Stimulated activated CD4-positive, alpha-beta T cell treated with anti-CD3 and anti-CD28 coated beads, Interleukin-2, amount 100 ng/mL, for 48 hours (primary cell): ENCODE measurements around the gene PRDX5.
"Not testable (repeated sequence)": the region's sequence is repeated elsewhere in the genome, so short reads cannot be mapped to it uniquely, and the experiment has no call there.

Experiments used
- DNase-seq, 2 donors: peaks; one replicate each; pipeline ENCODE4 v3.0.0-alpha.2; 2020

PRDX5 gene

DNA sequence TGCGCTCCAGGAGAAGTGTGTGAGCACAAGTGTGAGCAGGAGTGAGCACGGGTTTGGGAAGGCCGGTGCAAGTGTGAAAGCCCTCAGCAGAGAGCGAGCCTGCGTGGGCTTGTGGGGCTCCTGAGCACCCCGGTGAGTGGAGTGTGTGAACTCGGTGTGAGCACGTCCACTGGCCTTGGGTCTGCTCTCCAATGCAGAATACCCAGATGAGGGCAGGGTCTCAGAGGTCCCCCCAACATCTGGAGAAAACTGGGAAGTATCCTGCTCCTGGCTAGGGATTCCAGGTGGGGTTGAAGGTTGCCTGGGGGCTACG lies 11.4 kb upstream of the PRDX5 start:
- DNase-seq: no peak

GRCh38 chr11:64306876-64307622 lies 10.9 kb upstream of the PRDX5 start:
- no peak for DNase-seq

GRCh38 chr11:64307795-64308194 lies 10.1 kb upstream of the PRDX5 start:
- not testable (repeated sequence) for DNase-seq

DNA sequence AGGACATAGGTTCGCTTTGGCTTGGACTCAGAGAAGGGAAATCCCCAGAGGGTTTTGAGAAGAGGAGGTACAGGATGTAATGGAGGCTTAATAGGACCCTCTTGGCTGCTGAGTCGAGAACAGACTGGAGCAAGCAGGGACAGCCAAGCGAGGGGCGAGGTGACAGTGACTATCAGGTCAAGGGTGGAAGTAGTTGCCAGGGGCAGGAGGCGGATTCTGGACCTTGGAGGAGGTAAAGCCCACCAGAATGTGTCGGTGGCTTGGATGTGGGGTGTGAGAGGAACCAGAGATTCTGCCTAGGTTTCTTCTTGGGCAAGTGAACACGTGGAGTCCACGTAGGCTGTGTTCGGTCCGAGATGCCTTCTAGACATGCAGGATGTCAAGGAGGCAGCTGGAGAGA lies 5.0 kb upstream of the PRDX5 start:
- no peak for DNase-seq

DNA sequence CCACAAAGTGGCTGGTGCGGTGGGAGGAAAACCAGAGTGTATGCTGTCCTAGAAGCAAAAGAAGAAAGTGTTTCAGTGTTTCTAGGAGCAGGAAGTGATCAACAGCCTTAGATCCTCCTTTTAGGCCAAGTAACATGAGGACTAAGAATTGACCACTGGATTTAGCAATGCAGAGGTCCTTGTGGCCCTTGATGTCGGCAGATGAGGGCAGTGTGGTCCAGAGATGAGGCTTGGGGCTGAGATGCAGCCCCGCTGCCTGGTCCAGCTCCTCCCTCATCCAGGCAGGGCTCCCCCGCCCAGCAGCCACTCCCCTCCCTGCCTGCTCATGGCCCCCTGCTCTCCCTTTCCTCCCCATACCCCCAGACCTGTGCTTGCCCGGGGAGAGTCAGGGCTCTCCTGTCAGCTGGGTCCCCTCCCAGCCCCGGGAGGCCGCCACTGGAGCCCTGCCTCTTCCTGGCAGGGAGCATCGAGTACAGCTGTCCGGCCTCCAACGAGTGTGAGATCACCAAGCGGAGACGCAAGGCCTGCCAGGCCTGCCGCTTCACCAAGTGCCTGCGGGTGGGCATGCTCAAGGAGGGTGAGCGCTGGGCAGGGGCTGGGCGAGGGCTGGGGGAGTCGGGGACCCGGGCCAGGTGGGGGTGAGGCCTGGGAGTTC lies 4.3 kb upstream of the PRDX5 start:
- DNase-seq: no peak

DNA sequence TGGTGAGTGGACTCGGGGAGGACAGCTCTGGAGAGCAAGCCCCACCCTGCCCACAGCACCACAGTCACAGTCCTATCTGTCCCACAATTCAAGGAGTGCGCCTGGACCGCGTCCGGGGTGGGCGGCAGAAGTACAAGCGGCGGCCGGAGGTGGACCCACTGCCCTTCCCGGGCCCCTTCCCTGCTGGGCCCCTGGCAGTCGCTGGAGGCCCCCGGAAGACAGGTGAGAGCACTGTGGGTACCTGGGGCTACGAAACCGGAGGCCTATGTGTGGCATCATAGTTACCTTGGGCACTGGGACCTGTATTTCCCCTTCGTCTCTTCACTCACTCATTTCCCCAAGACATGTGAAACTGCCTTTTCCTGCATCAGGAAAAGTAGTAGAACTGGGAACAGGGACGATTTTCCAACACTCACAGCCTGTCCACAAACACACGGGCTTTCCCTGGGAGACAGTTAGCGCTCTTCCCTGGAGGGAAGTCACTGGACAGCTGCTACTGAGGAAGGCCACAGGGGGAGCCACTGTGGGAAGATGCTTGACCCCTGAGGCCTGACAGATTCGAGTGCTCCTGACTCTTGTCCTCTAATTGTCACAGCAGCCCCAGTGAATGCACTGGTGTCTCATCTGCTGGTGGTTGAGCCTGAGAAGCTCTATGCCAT lies 3.6 kb upstream of the PRDX5 start:
- DNase-seq: no peak

DNA sequence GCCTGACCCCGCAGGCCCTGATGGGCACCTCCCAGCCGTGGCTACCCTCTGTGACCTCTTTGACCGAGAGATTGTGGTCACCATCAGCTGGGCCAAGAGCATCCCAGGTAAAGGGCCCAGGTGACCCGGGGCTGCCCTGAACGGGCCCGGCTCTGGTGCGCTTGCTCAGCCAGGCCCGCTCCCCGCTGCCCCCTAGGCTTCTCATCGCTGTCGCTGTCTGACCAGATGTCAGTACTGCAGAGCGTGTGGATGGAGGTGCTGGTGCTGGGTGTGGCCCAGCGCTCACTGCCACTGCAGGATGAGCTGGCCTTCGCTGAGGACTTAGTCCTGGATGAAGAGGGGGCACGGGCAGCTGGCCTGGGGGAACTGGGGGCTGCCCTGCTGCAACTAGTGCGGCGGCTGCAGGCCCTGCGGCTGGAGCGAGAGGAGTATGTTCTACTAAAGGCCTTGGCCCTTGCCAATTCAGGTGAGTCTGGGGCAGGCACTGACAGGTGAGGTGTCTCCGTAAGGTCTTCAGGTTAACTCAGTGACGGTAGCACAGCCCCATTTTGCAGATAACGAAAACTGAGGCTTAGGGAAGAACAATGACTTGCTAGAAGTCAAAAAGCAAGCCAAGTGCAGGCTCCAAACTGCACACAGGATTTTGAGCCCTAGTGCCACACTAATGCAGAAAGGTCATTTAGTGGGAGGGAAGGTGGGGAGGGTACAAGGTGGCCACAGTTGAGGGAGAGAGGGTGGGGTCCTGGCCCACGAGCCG lies 2.9 kb upstream of the PRDX5 start:
- DNase-seq: no peak

GRCh38 chr11:64315667-64316526 lies 2.0 kb upstream of the PRDX5 start:
- not testable (repeated sequence) for DNase-seq

DNA sequence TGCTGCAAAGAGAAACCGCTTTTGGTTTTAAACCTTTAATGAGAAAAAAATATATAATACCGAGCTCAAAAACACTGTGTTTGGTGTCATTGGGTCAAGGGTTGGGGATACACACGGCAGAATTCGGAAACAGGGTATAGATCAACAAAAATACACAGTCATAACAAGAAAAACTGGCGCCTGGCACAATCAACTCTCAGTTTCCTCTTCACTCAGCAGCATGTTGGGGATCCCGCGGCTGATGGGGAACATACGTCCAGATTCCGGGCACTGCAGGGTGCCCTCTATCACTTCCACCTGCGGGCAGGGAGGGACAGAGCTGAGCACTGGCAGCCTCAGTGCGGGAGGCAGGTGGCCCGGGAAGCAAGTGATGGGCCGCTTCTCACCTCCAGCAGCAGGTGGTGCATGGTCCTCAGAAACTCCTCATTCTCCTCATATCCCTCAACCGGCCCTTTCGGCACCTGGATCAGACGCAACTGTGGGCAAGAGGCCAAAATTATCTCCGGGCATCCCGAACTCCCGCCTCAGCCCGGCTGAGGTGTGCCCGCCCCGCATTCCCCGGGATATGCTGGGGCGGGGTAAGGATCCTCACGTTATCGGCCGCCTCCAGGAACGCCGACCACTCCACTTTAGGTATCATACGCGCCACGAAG lies 1.1 kb upstream of the PRDX5 start:
- DNase-seq: no peak

- DNase-seq: peak; percentile 88 to 96
These were observed 478 bp upstream of the PRDX5 start, which contains the start of gene TRMT112 for GRCh38 chr11:64317325-64317960. Gene TRMT112, minus strand, starts transcription at chr11:64317559. Its CDS starts 33 bp downstream, at chr11:64317526.

DNA sequence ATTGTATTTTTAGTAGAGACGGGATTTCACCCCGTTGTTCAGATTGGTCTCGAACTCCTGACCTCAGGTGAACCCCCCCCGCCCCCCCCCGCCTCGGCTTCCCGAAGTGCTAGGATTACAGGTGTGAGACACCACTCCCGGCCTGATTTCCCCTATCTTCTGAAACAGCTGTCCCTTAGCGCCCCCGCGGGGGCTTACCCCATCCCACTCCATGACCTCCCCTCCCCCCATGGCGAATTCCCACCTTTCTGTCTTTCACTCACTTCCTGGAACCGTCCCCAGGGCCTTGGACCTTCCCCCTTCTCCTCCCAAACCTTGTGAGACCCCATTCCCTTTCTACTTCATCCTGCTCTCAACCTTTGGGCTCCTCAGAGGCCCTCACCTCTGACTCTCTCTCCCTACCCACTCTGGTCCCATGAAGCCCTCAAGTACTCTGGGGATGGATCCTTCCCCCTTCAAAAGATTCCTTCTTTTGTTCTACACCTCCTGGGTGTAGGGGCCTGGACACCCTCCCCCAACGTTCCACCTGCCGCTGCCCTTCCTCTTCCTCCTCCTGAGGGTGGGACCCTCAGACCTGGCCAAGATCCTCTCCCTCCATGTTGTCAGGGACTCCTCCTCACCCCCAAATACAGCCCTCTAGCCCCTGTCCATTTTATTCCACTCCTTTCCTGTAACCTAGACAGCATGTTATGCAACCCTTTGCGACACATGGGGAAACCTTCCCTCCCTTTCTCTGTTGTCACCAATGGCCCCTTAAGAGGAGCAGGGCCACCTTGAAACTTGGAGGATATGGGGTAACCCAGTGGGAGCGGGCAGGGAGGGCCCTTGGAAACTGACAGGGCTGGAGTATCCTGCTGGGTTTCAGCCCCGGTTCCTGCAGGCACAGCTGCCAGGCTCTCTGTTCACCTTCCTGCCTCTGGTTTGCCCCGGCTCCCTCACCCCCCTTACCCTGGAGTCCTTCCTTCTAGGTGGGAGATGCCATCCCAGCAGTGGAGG lies 1.1 kb downstream of the PRDX5 start:
- no peak for DNase-seq

DNA sequence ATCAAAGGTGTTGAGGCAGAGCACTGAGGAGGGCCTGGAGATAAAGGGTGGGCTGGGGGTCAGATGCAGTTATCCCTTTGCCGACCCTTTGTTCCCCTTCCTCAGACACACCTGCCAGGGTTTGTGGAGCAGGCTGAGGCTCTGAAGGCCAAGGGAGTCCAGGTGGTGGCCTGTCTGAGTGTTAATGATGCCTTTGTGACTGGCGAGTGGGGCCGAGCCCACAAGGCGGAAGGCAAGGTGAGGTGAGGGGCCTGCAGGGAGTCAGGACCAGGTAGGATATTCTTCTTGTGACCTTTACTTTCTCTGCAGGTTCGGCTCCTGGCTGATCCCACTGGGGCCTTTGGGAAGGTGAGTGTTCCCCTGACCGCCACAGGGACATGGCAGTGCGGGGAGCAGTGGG lies 2.6 kb downstream of the PRDX5 start:
- no peak for DNase-seq

DNA sequence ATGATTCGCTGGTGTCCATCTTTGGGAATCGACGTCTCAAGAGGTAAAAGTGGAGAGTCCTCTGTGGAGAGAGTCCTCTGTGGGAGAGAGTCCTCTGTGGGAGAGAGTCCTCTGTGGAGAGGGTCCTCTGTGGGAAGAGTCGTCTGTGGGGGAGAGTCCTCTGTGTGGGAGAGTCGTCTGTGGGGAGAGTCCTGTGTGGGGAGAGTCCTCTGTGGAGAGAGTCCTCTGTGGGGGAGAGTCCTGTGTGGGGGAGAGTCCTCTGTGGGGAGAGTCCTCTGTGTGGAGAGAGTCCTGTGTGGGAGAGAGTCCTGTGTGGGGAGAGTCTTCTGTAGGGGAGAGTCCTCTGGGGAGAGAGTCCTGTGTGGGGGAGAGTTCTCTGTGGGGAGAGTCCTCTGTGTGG lies 3.1 kb downstream of the PRDX5 start:
- DNase-seq: no peak

GRCh38 chr11:64321533-64321932 lies 3.6 kb downstream of the PRDX5 start:
- no peak for DNase-seq

DNA sequence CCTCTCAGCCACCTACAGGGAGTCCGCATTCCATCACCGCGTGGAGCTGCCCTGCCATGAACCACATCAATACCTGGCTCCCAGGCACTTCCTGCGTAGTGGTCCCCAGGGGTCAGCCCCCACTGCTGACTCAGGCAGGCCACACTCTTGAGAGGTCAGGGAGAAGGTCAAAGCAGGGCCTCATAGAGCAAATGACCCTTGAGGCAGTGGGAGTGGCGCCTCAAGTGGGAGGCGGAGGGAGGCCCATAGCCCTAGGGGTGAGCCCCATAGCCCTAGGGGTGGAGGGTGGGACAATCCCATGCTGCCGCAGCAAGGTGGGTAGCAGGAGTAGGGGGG lies 5.0 kb downstream of the PRDX5 start:
- DNase-seq: no peak

DNA sequence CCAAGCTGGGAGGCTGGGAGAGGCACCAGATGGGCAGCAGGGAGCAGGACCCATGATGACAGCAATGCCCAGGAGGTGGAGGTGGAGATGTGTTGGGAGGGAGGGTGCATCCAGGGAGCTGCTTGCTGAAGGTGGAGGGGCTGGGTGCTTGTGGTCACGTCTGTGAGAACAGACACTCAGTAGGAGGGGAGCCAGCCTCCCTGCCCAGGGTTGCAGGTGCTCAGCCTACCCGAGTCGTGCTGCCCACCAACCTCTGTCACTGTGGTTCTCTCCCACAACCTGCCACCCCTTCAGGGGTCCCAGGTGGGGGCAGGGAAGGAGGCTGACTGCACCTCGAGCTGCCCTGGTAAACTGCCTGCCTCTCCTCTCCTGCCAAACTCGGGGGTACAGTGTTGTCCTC lies 5.5 kb downstream of the PRDX5 start:
- no peak for DNase-seq

GRCh38 chr11:64323984-64324383 lies 6.1 kb downstream of the PRDX5 start:
- not testable (repeated sequence) for DNase-seq

- DNase-seq: no peak
These were observed 7.0 kb downstream of the PRDX5 start for GRCh38 chr11:64324692-64325469.

DNA sequence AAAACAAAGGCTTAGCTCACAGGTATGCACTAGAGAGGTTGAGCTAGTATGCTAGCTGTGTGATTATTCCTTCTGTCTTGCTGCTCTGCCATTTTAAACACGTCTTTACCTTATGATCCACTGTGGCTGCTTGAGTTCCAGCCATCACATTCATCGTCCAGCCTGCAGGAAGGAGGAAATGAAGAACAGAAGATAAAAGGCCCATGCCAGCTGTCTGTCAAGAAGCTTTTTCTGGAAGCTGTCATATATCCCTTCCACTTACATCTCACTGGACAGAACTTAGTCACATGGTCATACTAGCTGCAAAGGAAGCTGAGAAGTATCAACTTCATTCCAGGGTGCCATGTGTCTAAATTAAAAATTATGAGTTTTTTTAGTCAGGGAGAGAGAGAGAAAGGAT lies 9.5 kb downstream of the PRDX5 start:
- no peak for DNase-seq
